ENCODE results near the gene MFRP. TPM values are rescaled to one million over a fixed set of nuclear protein-coding genes. Genes with fewer than 3 reads are reported as not detected.

The MFRP gene
- total RNA-seq, 2 experiments from 2014 or later: not detected

DNA sequence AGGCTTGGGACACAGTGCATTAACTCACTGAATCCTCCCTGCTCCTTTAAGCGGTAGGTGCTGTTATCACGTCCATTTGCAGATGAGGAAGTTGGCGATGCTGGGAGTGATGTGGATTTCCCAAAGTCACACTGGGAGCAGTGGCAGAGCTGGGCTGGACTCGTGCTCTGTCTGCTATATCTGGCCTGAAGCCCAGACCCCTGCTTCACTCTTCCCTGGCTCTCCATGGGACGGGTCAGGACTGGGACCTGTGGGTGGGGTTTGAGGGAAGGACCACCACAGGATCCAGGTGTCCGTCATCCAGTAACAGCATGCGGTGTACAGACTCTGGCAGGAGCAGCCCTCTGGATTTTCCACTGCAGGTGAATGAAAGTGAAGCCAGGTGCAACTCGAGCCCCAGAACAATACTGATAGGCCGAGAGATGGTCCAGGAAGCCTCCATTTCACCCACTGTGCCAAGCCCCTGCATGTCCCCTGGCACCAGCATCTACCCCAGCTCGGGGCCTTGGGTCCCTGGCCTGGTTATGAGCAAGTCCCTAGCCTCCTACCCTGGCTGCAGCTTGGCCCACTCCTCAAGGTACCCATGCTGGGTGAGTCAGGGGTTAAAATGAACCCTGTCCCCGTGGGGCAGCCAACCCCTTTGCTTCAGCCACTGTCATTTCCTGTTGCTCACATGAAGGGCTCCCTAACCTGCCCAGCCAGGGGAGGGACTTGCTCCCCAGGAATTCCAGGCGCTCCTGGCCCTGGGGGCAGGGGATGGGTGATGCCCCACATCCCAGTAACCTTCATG, 30.8 kb upstream of the MFRP start:
- Mint-ChIP-seq H3K9me3 (ENCODE audit: low read depth) (no peaks in the 10 kb centered on the region), H3K36me3 (no peaks in the 10 kb centered on the region), H3K4me1 (peaks cover 23% of the 10 kb centered on the region), H3K27me3 (peaks cover 7% of the 10 kb centered on the region), H3K4me3 (no peak overlapping the region), H3K27ac (no peak overlapping the region)
- DNase-seq: no peak
- CTCF ChIA-PET: interaction anchor here (1.0 to 18.1 kb wide), 5 partner anchors 10 to 97 kb away, joined by 4 to 318 read pairs (median 6); partner anchors contain the start of gene C1QTNF5
- ATAC-seq: no peak

DNA sequence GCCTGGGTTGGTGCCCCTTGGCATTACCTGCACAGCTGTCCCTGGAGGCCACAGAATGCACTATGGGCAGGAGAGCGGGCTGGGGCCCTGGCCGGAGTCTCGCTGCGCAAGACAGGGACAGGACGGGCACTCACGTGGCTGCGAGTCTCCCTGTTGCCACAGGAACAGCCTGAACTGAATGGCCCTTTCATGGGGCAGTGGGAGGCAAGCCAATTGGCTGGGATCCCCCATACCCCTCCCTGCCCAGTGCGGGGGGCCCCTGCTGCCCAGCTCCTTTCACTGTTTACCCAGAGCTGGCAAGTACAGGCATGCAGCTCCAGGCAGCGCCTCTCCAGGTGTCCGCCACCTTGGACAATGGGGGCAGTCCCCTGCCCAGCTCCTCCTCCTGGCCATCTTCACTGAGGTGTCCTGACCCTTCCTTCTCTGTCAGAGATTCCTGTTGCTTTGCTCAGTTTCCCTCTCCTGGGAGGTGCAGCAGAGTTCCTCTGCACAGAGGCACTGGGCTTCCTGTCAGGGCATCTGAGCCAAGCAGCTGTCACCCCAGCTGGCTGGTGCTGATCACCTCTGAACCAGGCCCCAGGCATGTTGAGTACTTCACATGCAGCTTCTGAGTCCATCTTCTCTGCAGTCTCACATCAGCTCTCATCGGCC, 29.8 kb upstream of the MFRP start:
- Mint-ChIP-seq H3K27me3 (peaks cover 7% of the 10 kb centered on the region), H3K36me3 (no peaks in the 10 kb centered on the region)
- CTCF ChIA-PET: interaction anchor here (1.0 to 18.1 kb wide), 6 partner anchors 11 to 98 kb away, joined by 3 to 318 read pairs (median 6); partner anchors contain the start of gene C1QTNF5

GRCh38 chr11:119375337-119376196, 29.1 kb upstream of the MFRP start:
- ATAC-seq (no peak), DNase-seq (no peak)
- Mint-ChIP-seq H3K36me3 (no peaks in the 10 kb centered on the region), H3K4me1 (peaks cover 18% of the 10 kb centered on the region), H3K27me3 (peaks cover 2% of the 10 kb centered on the region), H3K4me3 (no peak overlapping the region), H3K27ac (no peak overlapping the region), H3K9me3 (ENCODE audit: low read depth) (no peaks in the 10 kb centered on the region)
- CTCF ChIA-PET: interaction anchor here (1.0 to 18.1 kb wide), 8 partner anchors 8 to 99 kb away, joined by 3 to 318 read pairs (median 12); partner anchors contain the start of gene C1QTNF5

More for the DNA sequence above, 29.8 kb upstream of the MFRP start:
- Mint-ChIP-seq H3K9me3 (ENCODE audit: low read depth) (no peaks in the 10 kb centered on the region), H3K4me3 (no peak overlapping the region), H3K4me1 (peaks cover 22% of the 10 kb centered on the region), H3K27ac (no peak overlapping the region)
- ATAC-seq (no peak), DNase-seq (no peak)

GRCh38 chr11:119374632-119375336, 28.3 kb upstream of the MFRP start:
- DNase-seq (no peak), ATAC-seq (no peak)
- CTCF ChIA-PET: interaction anchor here (1.0 to 18.1 kb wide), 8 partner anchors 9 to 100 kb away, joined by 3 to 318 read pairs (median 12); partner anchors contain the start of gene C1QTNF5
- Mint-ChIP-seq H3K27ac (no peak overlapping the region), H3K27me3 (no peaks in the 10 kb centered on the region), H3K36me3 (no peaks in the 10 kb centered on the region), H3K4me1 (peaks cover 26% of the 10 kb centered on the region), H3K4me3 (no peak overlapping the region), H3K9me3 (ENCODE audit: low read depth) (no peaks in the 10 kb centered on the region)

DNA sequence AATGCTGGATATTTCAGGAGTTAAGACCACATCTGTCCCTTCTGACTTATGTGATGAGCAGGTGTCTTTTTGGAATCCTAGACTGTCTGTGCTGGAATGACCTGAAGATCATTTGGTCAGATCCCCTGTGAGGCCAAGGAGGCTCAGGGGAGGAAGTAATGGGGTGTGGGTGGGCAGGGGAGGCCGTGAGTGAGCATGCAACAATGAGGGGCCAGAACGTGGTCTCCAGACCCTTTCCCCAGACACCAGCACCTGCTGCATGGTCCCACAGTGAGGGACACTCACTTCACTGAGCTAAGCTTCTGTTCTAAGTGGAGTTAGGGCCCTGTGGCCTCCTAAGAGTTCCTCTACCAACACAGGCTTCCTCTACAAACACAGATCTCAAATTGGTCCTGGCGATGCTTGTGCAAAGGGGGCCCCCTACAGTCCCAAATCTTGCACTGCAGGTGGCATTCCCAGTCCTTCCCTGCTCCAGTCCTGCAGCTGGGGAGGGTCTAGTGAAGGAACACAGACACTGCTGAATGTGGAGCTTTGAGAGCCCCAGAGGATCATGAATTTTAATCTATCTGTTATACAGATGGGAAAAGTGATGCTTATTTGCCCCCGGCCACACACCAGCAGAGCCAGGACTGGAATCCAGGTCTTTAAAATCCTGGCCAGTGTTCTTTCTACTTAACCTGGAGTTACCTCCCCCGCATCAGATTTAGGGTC, 27.6 kb upstream of the MFRP start:
- no peak overlapping the region for H3K4me3 Mint-ChIP-seq
- H3K27ac Mint-ChIP-seq: peak overlapping the region; percentile 62
- no peaks in the 10 kb centered on the region for H3K36me3 Mint-ChIP-seq
- H3K9me3 Mint-ChIP-seq (ENCODE audit: low read depth): no peaks in the 10 kb centered on the region
- peak; percentile 66 for ATAC-seq
- H3K4me1 Mint-ChIP-seq: peaks cover 27% of the 10 kb centered on the region
- CTCF ChIA-PET: interaction anchor here (0.7 to 18.1 kb wide), 9 partner anchors 7 to 101 kb away, joined by 3 to 318 read pairs (median 11); partner anchors contain the start of genes C1QTNF5 and USP2
- peaks cover 4% of the 10 kb centered on the region for H3K27me3 Mint-ChIP-seq
- DNase-seq: no peak

GRCh38 chr11:119373059-119373920, 26.8 kb upstream of the MFRP start:
- no peak for ATAC-seq
- Mint-ChIP-seq H3K27ac (peak overlapping the region; percentile 62), H3K9me3 (ENCODE audit: low read depth) (no peaks in the 10 kb centered on the region), H3K4me1 (peaks cover 27% of the 10 kb centered on the region), H3K36me3 (no peaks in the 10 kb centered on the region), H3K4me3 (no peak overlapping the region), H3K27me3 (peaks cover 6% of the 10 kb centered on the region)
- CTCF ChIA-PET: interaction anchor here (0.7 to 18.1 kb wide), 11 partner anchors 8 to 101 kb away, joined by 3 to 318 read pairs (median 7); partner anchors contain the start of genes C1QTNF5 and USP2
- no peak for DNase-seq

DNA sequence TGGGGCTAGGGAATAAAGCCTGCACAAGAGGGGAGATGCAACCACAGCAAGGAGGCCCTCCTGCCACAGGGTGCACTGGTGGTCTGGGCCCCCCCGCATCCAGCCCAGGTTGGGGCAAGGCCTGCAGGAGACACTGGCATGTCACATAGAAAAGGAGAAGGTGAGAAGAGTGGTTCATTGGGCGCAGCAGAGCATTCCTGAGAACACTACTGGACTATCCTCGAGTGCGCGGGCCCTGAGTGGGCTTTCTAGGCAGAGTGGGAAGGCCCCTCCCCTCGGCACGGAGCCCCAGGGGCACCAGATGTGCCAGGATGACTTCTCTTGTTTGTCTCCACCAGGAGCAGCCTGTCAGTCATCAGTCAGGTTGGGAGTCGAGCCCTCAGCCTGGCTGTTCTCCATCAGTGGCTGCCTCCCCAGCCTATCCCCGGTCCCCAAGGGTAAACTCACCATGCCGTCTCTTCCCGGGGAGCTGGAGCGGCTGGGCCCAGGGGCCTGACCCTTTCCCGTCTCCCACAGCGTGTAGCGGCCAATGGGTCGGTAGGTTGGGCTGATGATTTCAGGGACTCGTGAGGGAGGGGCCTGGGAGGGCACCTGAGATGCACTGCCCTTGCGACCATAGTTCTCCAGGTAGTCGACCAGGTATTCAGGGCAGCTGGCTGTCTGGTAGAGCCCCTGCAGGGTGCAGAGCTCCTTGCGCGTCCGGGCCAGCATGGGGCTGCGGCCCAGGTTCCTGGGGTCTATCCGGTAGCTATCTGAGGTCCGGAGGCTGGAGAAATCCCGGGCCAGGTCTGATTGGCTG, 26.0 kb upstream of the MFRP start:
- peaks cover 24% of the 10 kb centered on the region for H3K4me1 Mint-ChIP-seq
- DNase-seq: no peak
- H3K4me3 Mint-ChIP-seq: no peak overlapping the region
- CTCF ChIA-PET: interaction anchor here (0.9 to 18.1 kb wide), 7 partner anchors 8 to 102 kb away, joined by 4 to 318 read pairs (median 9); partner anchors contain the start of gene USP2
- no peak overlapping the region for H3K27ac Mint-ChIP-seq
- H3K36me3 Mint-ChIP-seq: no peaks in the 10 kb centered on the region
- no peaks in the 10 kb centered on the region for H3K9me3 Mint-ChIP-seq (ENCODE audit: low read depth)
- no peak for ATAC-seq
- H3K27me3 Mint-ChIP-seq: peaks cover 12% of the 10 kb centered on the region

- DNase-seq (no peak), ATAC-seq (no peak)
- peaks cover 19% of the 10 kb centered on the region for H3K27me3 Mint-ChIP-seq
- CTCF ChIA-PET: interaction anchor here (2.4 to 18.1 kb wide), 3 partner anchors 10 to 103 kb away, joined by 9 to 318 read pairs (median 16); partner anchors contain the start of gene USP2
- H3K9me3 Mint-ChIP-seq (ENCODE audit: low read depth): no peaks in the 10 kb centered on the region
- H3K4me1 Mint-ChIP-seq: peaks cover 23% of the 10 kb centered on the region
- no peak overlapping the region for H3K4me3 Mint-ChIP-seq
- H3K36me3 Mint-ChIP-seq: no peaks in the 10 kb centered on the region
- H3K27ac Mint-ChIP-seq: no peak overlapping the region
Measured at GRCh38 chr11:119371778-119372182, 25.3 kb upstream of the MFRP start.

DNA sequence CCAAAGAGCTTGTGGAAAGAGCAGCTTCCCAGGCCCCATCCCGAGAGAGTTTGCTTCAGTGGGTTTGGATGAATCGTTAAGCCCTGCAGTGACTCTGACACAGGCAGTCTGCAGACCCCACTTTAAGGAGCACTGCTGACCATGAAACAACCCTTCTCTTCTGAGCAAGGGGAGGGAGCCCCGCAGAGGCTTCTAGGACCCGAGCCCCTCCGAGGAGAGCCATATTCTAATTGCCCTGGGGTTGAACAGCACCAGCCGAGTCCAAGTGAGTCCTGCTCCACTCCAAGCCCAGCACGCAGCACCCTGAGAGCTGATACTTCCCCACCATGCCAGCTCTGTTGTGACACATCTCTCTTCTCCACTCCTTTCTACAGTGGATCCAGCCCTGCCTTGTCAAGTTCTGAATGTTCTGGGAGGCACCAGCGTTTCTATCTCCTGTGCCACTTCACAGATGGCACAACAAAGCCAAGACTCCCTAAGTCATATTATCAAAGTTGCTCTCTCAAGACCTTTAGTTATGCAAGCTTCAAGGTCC, 24.6 kb upstream of the MFRP start:
- Mint-ChIP-seq H3K4me3 (no peak overlapping the region), H3K27ac (no peak overlapping the region)
- CTCF ChIA-PET: interaction anchor here (1.3 to 18.1 kb wide), 4 partner anchors 8 to 104 kb away, joined by 3 to 318 read pairs (median 12); partner anchors contain the start of gene USP2

DNA sequence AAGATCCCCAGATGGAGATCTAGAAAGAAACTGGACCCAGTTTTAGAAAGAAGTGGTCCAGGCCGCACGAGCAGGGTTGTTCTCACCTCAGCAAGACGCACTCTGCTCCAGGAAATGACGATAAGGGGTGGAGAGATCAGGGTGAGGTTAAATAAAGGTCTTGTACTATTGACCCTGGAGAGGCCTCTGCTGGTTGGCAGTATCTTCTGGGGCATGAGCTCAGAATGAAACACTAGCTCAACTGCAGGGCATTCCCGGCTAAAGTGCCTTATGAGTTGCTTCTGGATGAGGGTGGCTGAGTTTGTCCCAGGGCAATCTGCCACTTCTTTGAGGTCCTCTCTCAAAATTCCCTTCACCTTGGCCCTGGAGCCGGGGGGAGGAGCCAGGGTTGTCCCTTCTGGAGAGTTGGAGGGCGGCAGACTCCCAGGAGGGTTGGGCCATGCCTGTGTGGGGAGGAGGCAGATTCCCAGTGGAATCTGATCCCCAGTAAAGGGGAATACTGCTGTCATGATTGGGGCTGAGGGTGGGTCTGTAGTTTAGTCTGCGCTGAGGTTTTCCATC, 24.1 kb upstream of the MFRP start:
- Mint-ChIP-seq H3K4me3 (no peak overlapping the region), H3K4me1 (peaks cover 23% of the 10 kb centered on the region), H3K27me3 (peaks cover 28% of the 10 kb centered on the region), H3K36me3 (no peaks in the 10 kb centered on the region), H3K9me3 (ENCODE audit: low read depth) (no peaks in the 10 kb centered on the region), H3K27ac (no peak overlapping the region)
- CTCF ChIA-PET: interaction anchor here (1.3 to 18.1 kb wide), 4 partner anchors 9 to 104 kb away, joined by 3 to 318 read pairs (median 12); partner anchors contain the start of gene USP2
- DNase-seq: no peak
- peak; percentile 57 for ATAC-seq

More for the DNA sequence above, 24.6 kb upstream of the MFRP start:
- H3K36me3 Mint-ChIP-seq: no peaks in the 10 kb centered on the region
- ATAC-seq (no peak), DNase-seq (no peak)
- H3K9me3 Mint-ChIP-seq (ENCODE audit: low read depth): no peaks in the 10 kb centered on the region
- peaks cover 25% of the 10 kb centered on the region for H3K27me3 Mint-ChIP-seq
- H3K4me1 Mint-ChIP-seq: peaks cover 23% of the 10 kb centered on the region
